HG03469 (cell line): Measurements from ENCODE around the gene MAOB.

ENCODE experiments used
- ATAC-seq: cut with Tn5 transposase; IDR thresholded peaks from one replicate; pipeline ENCODE4 v1.9.1; 2021; ENCODE audit warnings: mild to moderate bottlenecking, moderate library complexity, moderate number of reproducible peaks; ENCODE audit not compliant: unreplicated experiment

MAOB gene

DNA sequence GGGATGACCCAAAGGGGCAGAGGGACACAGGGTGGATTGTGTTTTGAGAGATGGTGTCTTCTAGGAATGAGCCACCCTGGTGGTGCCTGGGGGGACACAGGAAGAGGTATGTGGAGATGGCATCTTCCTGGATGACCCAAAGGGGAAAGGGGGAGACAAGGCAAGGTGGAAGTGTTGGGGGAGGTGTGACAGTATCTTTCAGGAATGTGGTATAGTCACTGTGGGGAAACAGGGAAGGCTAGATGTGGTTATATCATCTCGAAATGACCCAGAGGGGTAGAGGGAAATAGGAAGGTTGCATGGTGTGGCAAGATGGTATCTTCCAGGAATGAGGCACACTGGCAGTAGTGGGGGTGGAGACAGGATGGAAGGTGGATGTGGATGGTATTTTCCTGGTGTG, 163.3 kb downstream of the MAOB start:
- no peak for ATAC-seq

DNA sequence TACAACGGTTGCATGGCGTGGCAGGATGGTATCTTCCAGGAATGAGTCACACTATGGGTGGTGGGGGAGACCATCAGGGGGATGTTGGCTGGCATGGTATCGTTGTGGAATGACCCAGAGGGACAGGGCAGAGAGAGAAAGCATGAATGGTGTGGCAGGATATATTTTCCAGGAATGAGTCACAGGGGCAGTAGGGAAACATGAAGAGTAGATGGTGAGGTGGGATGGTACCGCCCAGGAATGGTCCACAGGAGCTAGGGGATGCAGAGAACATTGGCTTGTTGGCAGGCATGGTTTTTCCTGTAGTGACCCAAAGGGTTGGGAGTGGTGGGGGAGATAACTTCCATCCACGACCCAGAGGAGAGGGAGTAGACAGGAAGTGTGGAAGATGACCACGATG, 163.7 kb downstream of the MAOB start:
- ATAC-seq, result no peak

DNA sequence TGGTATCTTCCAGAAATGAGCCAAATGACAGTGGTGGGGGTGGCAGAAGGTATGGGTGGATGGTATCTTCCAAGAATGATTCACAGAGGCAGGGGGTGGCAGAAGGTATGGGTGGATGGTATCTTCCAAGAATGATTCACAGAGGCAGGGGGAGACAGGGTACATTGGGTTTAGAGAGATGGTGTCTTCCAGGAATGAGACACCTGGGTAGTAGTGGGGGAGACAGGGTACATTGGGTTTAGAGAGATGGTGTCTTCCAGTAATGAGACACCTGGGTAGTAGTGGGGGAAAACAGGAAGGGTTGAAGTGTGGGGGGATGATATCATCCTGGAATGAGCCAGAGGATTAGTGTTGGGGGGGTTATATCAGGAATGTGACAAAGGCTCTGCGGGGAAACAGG, 164.2 kb downstream of the MAOB start:
- no peak for ATAC-seq

DNA sequence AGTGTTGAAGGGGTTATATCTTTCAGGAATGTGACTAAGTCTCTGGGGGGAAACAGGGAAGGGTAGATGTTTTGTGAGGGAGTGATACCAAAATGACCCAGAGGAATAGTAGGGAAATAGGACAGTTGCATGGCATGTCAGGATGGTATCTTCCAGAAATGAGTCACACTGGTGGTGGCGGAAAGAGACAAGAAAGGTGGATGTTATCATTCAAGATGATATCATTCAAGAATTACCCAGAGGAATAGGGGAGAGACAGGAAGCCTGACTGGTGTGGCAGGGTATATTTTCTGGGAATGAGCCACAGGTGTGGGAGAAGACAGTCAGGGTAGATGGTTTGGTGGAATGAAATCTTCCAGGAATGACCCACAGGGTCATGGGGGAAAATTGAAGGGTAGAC, 165.1 kb downstream of the MAOB start:
- ATAC-seq, result no peak

DNA sequence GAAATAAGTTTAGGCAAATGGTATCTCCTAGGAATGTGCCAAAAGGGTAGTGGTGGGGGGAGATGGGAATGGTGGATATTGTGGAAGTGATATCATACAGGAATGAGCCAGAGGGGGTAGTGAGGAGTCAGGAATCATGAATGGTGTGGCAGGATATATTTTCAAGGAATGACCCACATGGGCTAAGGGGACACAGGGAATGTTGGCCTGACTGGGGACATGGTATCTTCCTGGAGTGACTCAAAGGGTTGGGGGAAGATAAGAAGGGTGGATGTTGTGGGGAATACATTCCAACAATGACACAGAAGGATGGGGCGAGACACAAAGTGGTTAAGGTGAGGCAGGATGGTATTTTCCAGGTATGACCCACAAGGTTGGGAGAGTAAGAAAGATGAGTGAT, 165.6 kb downstream of the MAOB start:
- no peak for ATAC-seq
